Endothelial cell of umbilical vein (primary cell): ENCODE results near the gene PSMA6. TPM values are rescaled to one million over a fixed set of nuclear protein-coding genes. Genes with fewer than 3 reads are reported as not detected.

Experiments used
- BruUV-seq: library from RNA; stranded (reverse); fragments of 400-500 nt; replicated peaks from 2 replicates; lab custom pipeline; 2021; lab: Mats Ljungman, UMichigan
- CTCF ChIA-PET: fragments of 300-600, 350-600 bp; sonication (Branson Sonifier 250); formaldehyde crosslinking; loops from one replicate; lab custom pipeline; 2021; ENCODE audit warnings: antibody characterized with exemption, inconsistent platforms; lab: Charles Lee
- POLR2A ChIA-PET: fragments of 300-600, 350-600 bp; sonication (Branson Sonifier 250); formaldehyde crosslinking; loops from one replicate; lab custom pipeline; 2021; ENCODE audit warnings: antibody characterized with exemption, inconsistent platforms; lab: Charles Lee
- DNase-seq: peaks from one replicate; pipeline ENCODE4 v3.0.0-alpha.2; 2011; ENCODE audit warnings: low read depth, low spot score
- FAIRE-seq: peaks from 2 replicates; lab custom pipeline; 2011; peaks lifted over from hg19 to GRCh38; lab: Jason Lieb, UNC
- H2AFZ ChIP-seq: 2 replicates; pipeline ENCODE4 v1.6.0; 2012; ENCODE audit warnings: low read depth, low read length, control low read depth, inconsistent platforms
- H3K27ac ChIP-seq: 2 replicates; pipeline ENCODE4 v1.5.1; 2011; ENCODE audit warnings: low read depth, mild to moderate bottlenecking, control low read depth, low read length, moderate library complexity; ENCODE audit not compliant: insufficient read depth
- H3K27me3 ChIP-seq, 2 experiments: 2 replicates each; pipeline versions ENCODE4 v1.6.0 to v1.6.1; 2011; ENCODE audit warnings: low read length in 2 of 2, mixed read lengths in 1 of 2; ENCODE audit not compliant: control insufficient read depth in 2 of 2, insufficient read depth in 2 of 2
- H3K36me3 ChIP-seq, 2 experiments: 2 replicates in 1 of 2; 3 replicates in 1 of 2; pipeline ENCODE4 v1.5.1; 2011; ENCODE audit warnings: low read length in 2 of 2, mild to moderate bottlenecking in 1 of 2, moderate library complexity in 1 of 2; ENCODE audit not compliant: control insufficient read depth in 2 of 2, insufficient read depth in 2 of 2; ENCODE audit errors: extremely low read depth in 1 of 2
- H3K4me1 ChIP-seq: 3 replicates; pipeline ENCODE4 v1.5.1; 2011; ENCODE audit warnings: mild to moderate bottlenecking, low read length; ENCODE audit not compliant: control insufficient read depth, insufficient read depth; ENCODE audit errors: extremely low read depth
- H3K4me2 ChIP-seq: 2 replicates; pipeline ENCODE4 v1.6.1; 2011; ENCODE audit warnings: low read length, control low read depth, mixed read lengths; ENCODE audit not compliant: insufficient read depth
- H3K4me3 ChIP-seq, 3 experiments: fragments of 200-600 bp in 1 of 3; sonication (generic), shearing (Covaris generic) in 1 of 3; replicated peaks in 1 of 3; 2 replicates each; pipeline ENCODE4 v1.5.1; 2011 to 2016; ENCODE audit warnings: control low read depth in 3 of 3, low read length in 3 of 3, mild to moderate bottlenecking in 2 of 3, inconsistent platforms in 1 of 3, low read depth in 1 of 3, moderate library complexity in 1 of 3; ENCODE audit not compliant: insufficient read depth in 1 of 3
- H3K79me2 ChIP-seq: 2 replicates; pipeline ENCODE4 v1.6.0; 2012; ENCODE audit warnings: low read length, inconsistent platforms; ENCODE audit not compliant: control insufficient read depth, insufficient read depth
- H3K9ac ChIP-seq: replicated peaks from 2 replicates; pipeline ENCODE3; 2011; ENCODE audit warnings: low read length, control low read depth; ENCODE audit not compliant: insufficient read depth; ENCODE audit errors: extremely low read depth
- H3K9me1 ChIP-seq: replicated peaks from 3 replicates; pipeline ENCODE4 v1.6.0; 2011; ENCODE audit warnings: mild to moderate bottlenecking, low read length; ENCODE audit not compliant: control insufficient read depth, insufficient read depth; ENCODE audit errors: extremely low read depth
- H3K9me3 ChIP-seq: replicated peaks from 2 replicates; pipeline ENCODE4 v1.5.1; 2012; ENCODE audit warnings: low read length, inconsistent platforms; ENCODE audit not compliant: control insufficient read depth, insufficient read depth
- H4K20me1 ChIP-seq: replicated peaks from 2 replicates; pipeline ENCODE3; 2011; ENCODE audit warnings: mild to moderate bottlenecking, low read length; ENCODE audit not compliant: control insufficient read depth, insufficient read depth; ENCODE audit errors: extremely low read depth
- EZH2 ChIP-seq: IDR thresholded peaks from 2 replicates; pipeline ENCODE4 v1.6.1; 2012; ENCODE audit warnings: borderline replicate concordance, low read depth, mild to moderate bottlenecking, moderate library complexity, low read length, inconsistent platforms; ENCODE audit not compliant: severe bottlenecking
- FOS ChIP-seq: IDR thresholded peaks from 2 replicates; pipeline ENCODE4 v1.6.1; 2011; ENCODE audit warnings: mild to moderate bottlenecking, low read length, moderate library complexity, borderline replicate concordance; ENCODE audit not compliant: insufficient read depth
- GATA2 ChIP-seq: IDR thresholded peaks from 2 replicates; pipeline ENCODE4 v1.7.0; 2011; ENCODE audit warnings: low read depth, mild to moderate bottlenecking, moderate library complexity, mixed read lengths, low read length; ENCODE audit not compliant: insufficient read length, insufficient read depth
- JUN ChIP-seq: IDR thresholded peaks from 2 replicates; pipeline ENCODE4 v1.6.1; 2011; ENCODE audit warnings: borderline replicate concordance, low read depth; ENCODE audit not compliant: insufficient read length, insufficient read depth
- MYC ChIP-seq: IDR thresholded peaks from one replicate; pipeline ENCODE4 v1.6.1; 2011; ENCODE audit warnings: mild to moderate bottlenecking, low read depth, low read length
- POLR2A ChIP-seq: IDR thresholded peaks from 2 replicates; pipeline ENCODE4 v1.6.1; 2012; ENCODE audit warnings: low read depth, mild to moderate bottlenecking, control low read depth, low read length
- POLR2AphosphoS5 ChIP-seq: IDR thresholded peaks from 2 replicates; pipeline ENCODE4 v1.6.1; 2012; ENCODE audit warnings: low read depth, mild to moderate bottlenecking, control low read depth, low read length, moderate library complexity; ENCODE audit not compliant: insufficient read depth
- dilution Hi-C: fragments of 300-500 bp; cut with MboI; formaldehyde crosslinking; loops from one replicate; pipeline ENCODE4 v1.15.0; 2019; ENCODE audit warnings: low sequenced_read_pairs; ENCODE audit not compliant: extremely low pct_ligation_motif_present
- intact Hi-C: fragments of 100-400 bp; cut with micrococcal nuclease; formaldehyde crosslinking; loops from one replicate; pipeline ENCODE4 v1.10.0; 2022
- polyA plus RNA-seq, 4 experiments: library from polyadenylated mRNA; depleted of rRNA in 3 of 4; stranded (reverse) in 3 of 4; unstranded in 1 of 4; fragments of >200 nt; gene quantifications; 2 replicates each; pipeline versions ENCODE4 v1.2.1 to v1.2.3, GENCODE V29; 2011 to 2012; ENCODE audit warnings: missing spikeins in 1 of 4
- total RNA-seq: library from RNA; stranded (reverse); gene quantifications from 2 replicates; pipeline ENCODE4 v1.2.3, GENCODE V29; 2021
- TF ChIP-seq, protein P1 (sequence below), 2 donors: IDR thresholded peaks; 1 replicate in 1 of 2; 2 replicates in 1 of 2; pipeline ENCODE4 v1.5.1; 2011; ENCODE audit warnings: low read length in 2 of 2, mild to moderate bottlenecking in 2 of 2, moderate library complexity in 2 of 2, control low read depth in 1 of 2, inconsistent platforms in 1 of 2, low read depth in 1 of 2; ENCODE audit not compliant: insufficient read depth in 1 of 2; ENCODE audit errors: extremely low read depth in 1 of 2
- TF ChIP-seq, protein P2 (sequence below): IDR thresholded peaks from 2 replicates; pipeline ENCODE4 v1.6.1; 2011; ENCODE audit not compliant: insufficient read depth, insufficient read length

Gene PSMA6
- total and polyA plus RNA-seq, 2 donors (not counting 3 experiments of a cell fraction or from before 2014, with no cell fraction given): 170 to 197 TPM

DNA sequence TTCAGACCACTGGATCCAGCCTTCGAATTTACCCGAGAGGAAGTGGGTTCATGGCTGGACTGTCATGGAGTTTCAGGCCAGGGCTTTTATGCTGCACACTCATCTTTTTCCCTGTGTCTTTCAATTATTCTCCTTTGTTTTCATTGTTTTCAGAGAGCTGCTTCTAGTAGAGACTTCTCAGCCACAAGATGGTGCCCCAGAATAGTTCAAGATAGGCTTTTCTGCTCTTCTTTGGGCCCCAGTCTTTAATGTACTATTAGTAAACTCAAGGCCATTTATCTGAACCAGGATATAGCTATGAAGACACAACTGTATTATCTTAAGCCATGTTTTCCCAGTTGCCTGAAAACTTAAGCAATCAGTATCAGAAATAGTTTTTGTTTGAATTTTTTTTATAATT is 30.4 kb upstream of the PSMA6 start:
- Histone ChIP-seq H3K4me1 (peaks cover 8% of the 10 kb centered on the region), H3K79me2 (no peaks in the 10 kb centered on the region), H3K9ac (no peak overlapping the region), H3K4me2 (no peak overlapping the region), H3K27me3 (no peaks in the 10 kb centered on the region), H3K27ac (no peak overlapping the region), H3K4me3 (no peak overlapping the region), H4K20me1 (no peaks in the 10 kb centered on the region), H3K9me1 (no peaks in the 10 kb centered on the region), H3K9me3 (no peaks in the 10 kb centered on the region), H3K36me3 (peaks cover 0 to 2% of the 10 kb centered on the region in 2 experiments), H2AFZ (no peak overlapping the region)
- intact Hi-C loops: loop anchor here (1.0 kb wide), 1 partner anchor 146 kb away; no protein-coding TSS in a partner anchor
- ChIA-PET POLR2A (interaction anchor here (1.0 kb wide), 1 partner anchor 142 kb away, joined by 3 read pairs; no protein-coding TSS in a partner anchor), CTCF (interaction anchor here (0.6 to 2.4 kb wide), 26 partner anchors 9 to 555 kb away, joined by 3 to 25 read pairs (median 4); partner anchors contain the start of genes NFKBIA and PSMA6)
- FAIRE-seq (no peak), DNase-seq (peak; percentile 30)
- dilution Hi-C loops: no loop called here
- BruUV-seq: no TSS peak
- TF ChIP-seq, protein P1, sequence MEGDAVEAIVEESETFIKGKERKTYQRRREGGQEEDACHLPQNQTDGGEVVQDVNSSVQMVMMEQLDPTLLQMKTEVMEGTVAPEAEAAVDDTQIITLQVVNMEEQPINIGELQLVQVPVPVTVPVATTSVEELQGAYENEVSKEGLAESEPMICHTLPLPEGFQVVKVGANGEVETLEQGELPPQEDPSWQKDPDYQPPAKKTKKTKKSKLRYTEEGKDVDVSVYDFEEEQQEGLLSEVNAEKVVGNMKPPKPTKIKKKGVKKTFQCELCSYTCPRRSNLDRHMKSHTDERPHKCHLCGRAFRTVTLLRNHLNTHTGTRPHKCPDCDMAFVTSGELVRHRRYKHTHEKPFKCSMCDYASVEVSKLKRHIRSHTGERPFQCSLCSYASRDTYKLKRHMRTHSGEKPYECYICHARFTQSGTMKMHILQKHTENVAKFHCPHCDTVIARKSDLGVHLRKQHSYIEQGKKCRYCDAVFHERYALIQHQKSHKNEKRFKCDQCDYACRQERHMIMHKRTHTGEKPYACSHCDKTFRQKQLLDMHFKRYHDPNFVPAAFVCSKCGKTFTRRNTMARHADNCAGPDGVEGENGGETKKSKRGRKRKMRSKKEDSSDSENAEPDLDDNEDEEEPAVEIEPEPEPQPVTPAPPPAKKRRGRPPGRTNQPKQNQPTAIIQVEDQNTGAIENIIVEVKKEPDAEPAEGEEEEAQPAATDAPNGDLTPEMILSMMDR (IDR thresholded peaks at IDR 0.05; ENCODE audit: extremely low read depth in 1 of 2, insufficient read depth in 1 of 2, low read depth in 1 of 2, low read length in 2 of 2): no peak
- no peak for TF ChIP-seq GATA2
- no peak for TF ChIP-seq FOS
- TF ChIP-seq POLR2A: no peak
- no peak for TF ChIP-seq MYC
- TF ChIP-seq JUN: no peak
- TF ChIP-seq POLR2AphosphoS5: no peak
- TF ChIP-seq, protein P2, sequence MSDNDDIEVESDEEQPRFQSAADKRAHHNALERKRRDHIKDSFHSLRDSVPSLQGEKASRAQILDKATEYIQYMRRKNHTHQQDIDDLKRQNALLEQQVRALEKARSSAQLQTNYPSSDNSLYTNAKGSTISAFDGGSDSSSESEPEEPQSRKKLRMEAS: no peak
- no peak for TF ChIP-seq EZH2
